Measurements from ENCODE around the gene RPH3AL.
"Not testable (repeated sequence)": the region's sequence is repeated elsewhere in the genome, so short reads cannot be mapped to it uniquely, and the experiment has no call there.

RPH3AL gene

GRCh38 chr17:282000-282911 lies 70.4 kb downstream of the RPH3AL start:
- no peak for DNase-seq (ENCODE audit: low spot score)

- DNase-seq (ENCODE audit: low spot score), result no peak
These were observed 71.1 kb downstream of the RPH3AL start for GRCh38 chr17:281365-281999.

GRCh38 chr17:280901-281300 lies 71.7 kb downstream of the RPH3AL start:
- no peak for DNase-seq (ENCODE audit: low spot score)

- DNase-seq (ENCODE audit: low spot score), result no peak
These were observed 72.4 kb downstream of the RPH3AL start for GRCh38 chr17:280216-280615.

GRCh38 chr17:279776-280175 lies 72.8 kb downstream of the RPH3AL start:
- no peak for DNase-seq (ENCODE audit: low spot score)

- no peak for DNase-seq (ENCODE audit: low spot score)
These were observed 73.3 kb downstream of the RPH3AL start for GRCh38 chr17:279331-279730.

- no peak for DNase-seq (ENCODE audit: low spot score)
These were observed 73.9 kb downstream of the RPH3AL start for GRCh38 chr17:278676-279059.

- DNase-seq (ENCODE audit: low spot score), result no peak
These were observed 74.4 kb downstream of the RPH3AL start for GRCh38 chr17:278055-278675.

- DNase-seq (ENCODE audit: low spot score), result no peak
These were observed 77.7 kb downstream of the RPH3AL start for GRCh38 chr17:274902-275301.

GRCh38 chr17:273981-274832 lies 78.4 kb downstream of the RPH3AL start:
- no peak for DNase-seq (ENCODE audit: low spot score)

- not testable (repeated sequence) for DNase-seq (ENCODE audit: low spot score)
These were observed 79.8 kb downstream of the RPH3AL start for GRCh38 chr17:272856-273255.

GRCh38 chr17:271928-272623 lies 80.5 kb downstream of the RPH3AL start:
- DNase-seq (ENCODE audit: low spot score), result not testable (repeated sequence)

GRCh38 chr17:269616-270514 lies 82.7 kb downstream of the RPH3AL start:
- DNase-seq (ENCODE audit: low spot score), result peak; percentile 30

GRCh38 chr17:266701-267667 lies 85.6 kb downstream of the RPH3AL start:
- peak; percentile 52 for DNase-seq (ENCODE audit: low spot score)

GRCh38 chr17:266219-266618 lies 86.4 kb downstream of the RPH3AL start:
- DNase-seq (ENCODE audit: low spot score), result no peak

GRCh38 chr17:265718-266117 lies 86.9 kb downstream of the RPH3AL start:
- no peak for DNase-seq (ENCODE audit: low spot score)

GRCh38 chr17:263773-264172 lies 88.8 kb downstream of the RPH3AL start:
- no peak for DNase-seq (ENCODE audit: low spot score)

- no peak for DNase-seq (ENCODE audit: low spot score)
These were observed 89.3 kb downstream of the RPH3AL start for GRCh38 chr17:263271-263670.

- no peak for DNase-seq (ENCODE audit: low spot score)
These were observed 91.0 kb downstream of the RPH3AL start for GRCh38 chr17:261635-262034.
